Liver (tissue), 9 donors: Measurements from ENCODE around the gene PMM1. TPM values are rescaled to one million over a fixed set of nuclear protein-coding genes. Genes with fewer than 3 reads are reported as not detected.
"Not testable (repeated sequence)": the region's sequence is repeated elsewhere in the genome, so short reads cannot be mapped to it uniquely, and the experiment has no call there.

Experiments
- DNase-seq: peaks from one replicate; pipeline ENCODE4 v3.0.0-alpha.2; 2017; ENCODE audit warnings: low spot score
- H3K27ac ChIP-seq, 2 donors: one replicate each; pipeline ENCODE4 v1.7.0; 2013; ENCODE audit warnings: inconsistent platforms in 2 of 2, low read length in 2 of 2, control low read depth in 1 of 2, low read depth in 1 of 2, mild to moderate bottlenecking in 1 of 2
- H3K27me3 ChIP-seq, 4 donors: one replicate each; pipeline versions ENCODE4 v1.6.1 to v1.7.0; 2013; ENCODE audit warnings: low read length in 3 of 4, inconsistent platforms in 1 of 4, mild to moderate bottlenecking in 1 of 4, moderate library complexity in 1 of 4; ENCODE audit not compliant: control insufficient read depth in 4 of 4, insufficient read depth in 4 of 4
- H3K36me3 ChIP-seq, 4 donors: one replicate each; pipeline versions ENCODE4 v1.6.1 to v1.7.0; 2013; ENCODE audit warnings: low read length in 3 of 4, mild to moderate bottlenecking in 3 of 4, low read depth in 1 of 4, moderate library complexity in 1 of 4; ENCODE audit not compliant: control insufficient read depth in 4 of 4, insufficient read depth in 3 of 4
- H3K4me1 ChIP-seq, 4 donors: one replicate each; pipeline versions ENCODE4 v1.6.1 to v1.7.0; 2013; ENCODE audit warnings: low read length in 3 of 4, mild to moderate bottlenecking in 3 of 4, moderate library complexity in 1 of 4; ENCODE audit not compliant: control insufficient read depth in 4 of 4, insufficient read depth in 4 of 4
- H3K4me3 ChIP-seq, 3 donors: one replicate each; pipeline versions ENCODE4 v1.6.1 to v1.7.0; 2013; ENCODE audit warnings: low read length in 3 of 3, control low read depth in 1 of 3, low read depth in 1 of 3, mild to moderate bottlenecking in 1 of 3
- H3K9ac ChIP-seq, 2 donors: one replicate each; pipeline ENCODE4 v1.7.0; 2013; ENCODE audit warnings: low read length in 2 of 2, mild to moderate bottlenecking in 2 of 2, moderate library complexity in 2 of 2, control low read depth in 1 of 2, low read depth in 1 of 2
- H3K9me3 ChIP-seq, 4 donors: one replicate each; pipeline versions ENCODE4 v1.6.1 to v1.7.0; 2013; ENCODE audit warnings: low read length in 3 of 4; ENCODE audit not compliant: control insufficient read depth in 4 of 4
- EGR1 ChIP-seq, 2 donors: IDR thresholded peaks; 2 replicates each; pipeline ENCODE4 v1.6.1; 2016 to 2018; ENCODE audit warnings: antibody characterized with exemption in 2 of 2, low read depth in 2 of 2
- FOXA1 ChIP-seq: IDR thresholded peaks from 2 replicates; pipeline ENCODE4 v1.6.1; 2016; ENCODE audit warnings: antibody characterized with exemption
- FOXA2 ChIP-seq: IDR thresholded peaks from 2 replicates; pipeline ENCODE4 v1.6.1; 2016; ENCODE audit warnings: antibody characterized with exemption
- GABPA ChIP-seq, 2 donors: IDR thresholded peaks in 1 of 2; conservative IDR thresholded peaks in 1 of 2; 2 replicates each; pipeline ENCODE4 v1.6.1; 2016; ENCODE audit warnings: antibody characterized with exemption in 2 of 2, mild to moderate bottlenecking in 1 of 2, moderate library complexity in 1 of 2
- HNF4A ChIP-seq, 2 donors: conservative IDR thresholded peaks; 2 replicates each; pipeline ENCODE4 v1.6.1; 2016; ENCODE audit warnings: antibody characterized with exemption in 2 of 2, mild to moderate bottlenecking in 2 of 2
- HNF4G ChIP-seq: IDR thresholded peaks from 2 replicates; pipeline ENCODE4 v1.6.1; 2016; ENCODE audit warnings: antibody characterized with exemption
- JUND ChIP-seq, 2 donors: IDR thresholded peaks; 2 replicates each; pipeline ENCODE4 v1.6.1; 2016; ENCODE audit warnings: antibody characterized with exemption in 2 of 2
- NR2F2 ChIP-seq: IDR thresholded peaks from 2 replicates; pipeline ENCODE4 v1.6.1; 2016; ENCODE audit warnings: antibody characterized with exemption
- RAD21 ChIP-seq, 2 donors: IDR thresholded peaks; 2 replicates each; pipeline ENCODE4 v1.6.1; 2016; ENCODE audit warnings: antibody characterized with exemption in 2 of 2, mild to moderate bottlenecking in 2 of 2
- RXRA ChIP-seq, 2 donors: IDR thresholded peaks; 2 replicates each; pipeline ENCODE4 v1.6.1; 2017 to 2018; ENCODE audit warnings: antibody characterized with exemption in 2 of 2, mild to moderate bottlenecking in 1 of 2
- SP1 ChIP-seq: IDR thresholded peaks from 2 replicates; pipeline ENCODE4 v1.6.1; 2018; ENCODE audit warnings: antibody characterized with exemption, mild to moderate bottlenecking
- TAF1 ChIP-seq: conservative IDR thresholded peaks from 2 replicates; pipeline ENCODE4 v1.6.1; 2016; ENCODE audit warnings: antibody characterized with exemption, mild to moderate bottlenecking
- YY1 ChIP-seq: IDR thresholded peaks from 2 replicates; pipeline ENCODE4 v1.6.1; 2016; ENCODE audit warnings: antibody characterized with exemption, mild to moderate bottlenecking
- WGBS: extraction: QIAGEN DNeasy Blood & Tissue Kit; methylation state at CpG from one replicate; pipeline ENCODE4 v1.1.7; 2013; 5-methylcytosine and 5-hydroxymethylcytosine counted together
- polyA plus RNA-seq, 2 donors: library from polyadenylated mRNA; stranded (reverse) in 1 of 2; unstranded in 1 of 2; fragments of 200-250 nt in 1 of 2; fragments of >200 nt in 1 of 2; fragmentation: Nextera tagmentation in 1 of 2; extraction: Ambion mirVana in 1 of 2; gene quantifications; one replicate each; pipeline versions ENCODE4 v1.2.1 to v1.2.3, GENCODE V29; 2013 to 2015
- total RNA-seq, 2 donors: library from RNA; depleted of rRNA; stranded (reverse); fragments of >200 nt; gene quantifications; one replicate each; pipeline ENCODE4 v1.2.3, GENCODE V29; 2014
- TF ChIP-seq, protein P1 (sequence below): IDR thresholded peaks from 2 replicates; pipeline ENCODE4 v1.6.1; 2016; ENCODE audit warnings: antibody characterized with exemption
- TF ChIP-seq, protein P2 (sequence below): fragments of 150-350 bp; IDR thresholded peaks from 2 replicates; pipeline ENCODE4 v1.5.1; 2017; ENCODE audit warnings: improper control_type of control experiment, low read depth, low read length; ENCODE audit not compliant: missing input control
- TF ChIP-seq, protein P3 (sequence below): IDR thresholded peaks from 2 replicates; pipeline ENCODE4 v1.6.1; 2016; ENCODE audit warnings: antibody characterized with exemption
- TF ChIP-seq, protein P4 (sequence below): IDR thresholded peaks from 2 replicates; pipeline ENCODE4 v1.6.1; 2016; ENCODE audit warnings: antibody characterized with exemption
- donor health status: healthy.
- donor health status: healthy.
- donor health status: healthy.
- donor health status: healthy.
- donor health status: healthy.

The PMM1 gene
- total and polyA plus RNA-seq, 4 donors: 24.9 to 50.2 (median 32.6) TPM

DNA sequence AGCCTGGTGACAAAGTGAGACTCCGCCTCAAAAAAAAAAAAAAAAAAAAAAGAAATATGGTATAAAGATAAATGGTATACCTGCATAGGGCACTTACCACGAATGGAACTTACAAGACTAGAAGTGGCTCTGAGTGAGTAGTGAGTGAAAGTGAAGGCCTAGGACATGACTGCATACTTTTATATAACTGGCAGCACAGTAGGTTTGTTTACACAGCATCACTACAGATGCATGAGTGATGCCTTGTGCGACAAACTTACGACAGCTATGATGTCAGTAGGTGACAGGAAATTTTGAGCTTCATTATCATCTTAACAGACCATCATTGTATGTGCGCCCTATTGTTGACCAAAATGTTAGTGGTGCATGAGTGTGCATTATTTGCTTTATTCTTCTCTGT lies 49.1 kb upstream of the PMM1 start:
- Histone ChIP-seq H3K4me3 (no peak overlapping the region), H3K27ac (no peak overlapping the region), H3K9ac (no peak overlapping the region), H3K36me3 (peaks cover 9 to 66% (median 58%) of the 10 kb centered on the region in 4 donors), H3K4me1 (peaks cover 0 to 4% (median 0%) of the 10 kb centered on the region in 4 donors), H3K27me3 (no peaks in the 10 kb centered on the region), H3K9me3 (no peaks in the 10 kb centered on the region)
- no peak for DNase-seq
- 93% methylated on average over 5 of the region's 5 CpGs for WGBS
- no peak for TF ChIP-seq TAF1
- no peak for TF ChIP-seq RXRA (IDR thresholded peaks at IDR 0.05)
- no peak for TF ChIP-seq JUND (IDR thresholded peaks at IDR 0.05)
- no peak for TF ChIP-seq SP1
- TF ChIP-seq, protein P1, sequence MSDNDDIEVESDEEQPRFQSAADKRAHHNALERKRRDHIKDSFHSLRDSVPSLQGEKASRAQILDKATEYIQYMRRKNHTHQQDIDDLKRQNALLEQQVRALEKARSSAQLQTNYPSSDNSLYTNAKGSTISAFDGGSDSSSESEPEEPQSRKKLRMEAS: no peak

DNA sequence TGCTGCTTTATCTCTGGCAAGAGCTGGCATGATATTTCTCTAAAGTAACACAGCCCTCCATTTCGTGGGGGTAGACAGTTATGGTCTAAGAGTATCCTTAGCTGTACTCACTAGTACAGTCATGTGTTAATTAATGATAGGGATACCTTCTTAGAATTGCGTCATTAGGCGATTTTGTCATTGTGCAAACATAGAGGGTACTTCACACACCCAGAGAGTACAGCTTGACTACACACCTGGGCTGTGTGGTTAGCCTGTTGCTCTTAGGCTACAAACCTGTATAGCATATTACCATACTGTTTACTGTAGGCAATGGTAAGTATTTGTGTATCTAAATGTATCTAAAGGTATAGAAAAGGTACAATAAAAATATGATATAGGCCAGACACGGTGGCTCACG lies 48.5 kb upstream of the PMM1 start:
- no peak overlapping the region for H3K27ac ChIP-seq
- H3K4me1 ChIP-seq: peaks cover 0 to 4% (median 0%) of the 10 kb centered on the region in 4 donors
- TF ChIP-seq, protein P2, sequence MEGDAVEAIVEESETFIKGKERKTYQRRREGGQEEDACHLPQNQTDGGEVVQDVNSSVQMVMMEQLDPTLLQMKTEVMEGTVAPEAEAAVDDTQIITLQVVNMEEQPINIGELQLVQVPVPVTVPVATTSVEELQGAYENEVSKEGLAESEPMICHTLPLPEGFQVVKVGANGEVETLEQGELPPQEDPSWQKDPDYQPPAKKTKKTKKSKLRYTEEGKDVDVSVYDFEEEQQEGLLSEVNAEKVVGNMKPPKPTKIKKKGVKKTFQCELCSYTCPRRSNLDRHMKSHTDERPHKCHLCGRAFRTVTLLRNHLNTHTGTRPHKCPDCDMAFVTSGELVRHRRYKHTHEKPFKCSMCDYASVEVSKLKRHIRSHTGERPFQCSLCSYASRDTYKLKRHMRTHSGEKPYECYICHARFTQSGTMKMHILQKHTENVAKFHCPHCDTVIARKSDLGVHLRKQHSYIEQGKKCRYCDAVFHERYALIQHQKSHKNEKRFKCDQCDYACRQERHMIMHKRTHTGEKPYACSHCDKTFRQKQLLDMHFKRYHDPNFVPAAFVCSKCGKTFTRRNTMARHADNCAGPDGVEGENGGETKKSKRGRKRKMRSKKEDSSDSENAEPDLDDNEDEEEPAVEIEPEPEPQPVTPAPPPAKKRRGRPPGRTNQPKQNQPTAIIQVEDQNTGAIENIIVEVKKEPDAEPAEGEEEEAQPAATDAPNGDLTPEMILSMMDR: no peak
- TF ChIP-seq SP1 (no peak), TAF1 (no peak), JUND (IDR thresholded peaks at IDR 0.05) (no peak), HNF4A (conservative IDR thresholded peaks at IDR 0.05) (no peak), FOXA1 (no peak), HNF4G (no peak), RXRA (IDR thresholded peaks at IDR 0.05) (no peak), NR2F2 (no peak), EGR1 (IDR thresholded peaks at IDR 0.05; ENCODE audit: low read depth in 2 of 2) (no peak), RAD21 (IDR thresholded peaks at IDR 0.05) (no peak), GABPA (IDR thresholded peaks at IDR 0.05 in 1 of 2, conservative IDR thresholded peaks at IDR 0.05 in 1 of 2) (no peak), YY1 (no peak), FOXA2 (no peak)
- TF ChIP-seq, protein P3, sequence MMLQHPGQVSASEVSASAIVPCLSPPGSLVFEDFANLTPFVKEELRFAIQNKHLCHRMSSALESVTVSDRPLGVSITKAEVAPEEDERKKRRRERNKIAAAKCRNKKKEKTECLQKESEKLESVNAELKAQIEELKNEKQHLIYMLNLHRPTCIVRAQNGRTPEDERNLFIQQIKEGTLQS: no peak
- TF ChIP-seq, protein P1: no peak
- TF ChIP-seq, protein P4, sequence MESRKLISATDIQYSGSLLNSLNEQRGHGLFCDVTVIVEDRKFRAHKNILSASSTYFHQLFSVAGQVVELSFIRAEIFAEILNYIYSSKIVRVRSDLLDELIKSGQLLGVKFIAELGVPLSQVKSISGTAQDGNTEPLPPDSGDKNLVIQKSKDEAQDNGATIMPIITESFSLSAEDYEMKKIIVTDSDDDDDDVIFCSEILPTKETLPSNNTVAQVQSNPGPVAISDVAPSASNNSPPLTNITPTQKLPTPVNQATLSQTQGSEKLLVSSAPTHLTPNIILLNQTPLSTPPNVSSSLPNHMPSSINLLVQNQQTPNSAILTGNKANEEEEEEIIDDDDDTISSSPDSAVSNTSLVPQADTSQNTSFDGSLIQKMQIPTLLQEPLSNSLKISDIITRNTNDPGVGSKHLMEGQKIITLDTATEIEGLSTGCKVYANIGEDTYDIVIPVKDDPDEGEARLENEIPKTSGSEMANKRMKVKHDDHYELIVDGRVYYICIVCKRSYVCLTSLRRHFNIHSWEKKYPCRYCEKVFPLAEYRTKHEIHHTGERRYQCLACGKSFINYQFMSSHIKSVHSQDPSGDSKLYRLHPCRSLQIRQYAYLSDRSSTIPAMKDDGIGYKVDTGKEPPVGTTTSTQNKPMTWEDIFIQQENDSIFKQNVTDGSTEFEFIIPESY: no peak
- H3K36me3 ChIP-seq: peaks cover 9 to 69% (median 60%) of the 10 kb centered on the region in 4 donors
- H3K4me3 ChIP-seq: no peak overlapping the region
- H3K27me3 ChIP-seq: no peaks in the 10 kb centered on the region
- H3K9me3 ChIP-seq: no peaks in the 10 kb centered on the region
- DNase-seq: no peak
- no peak overlapping the region for H3K9ac ChIP-seq
- 75% methylated on average over 5 of the region's 5 CpGs for WGBS

DNA sequence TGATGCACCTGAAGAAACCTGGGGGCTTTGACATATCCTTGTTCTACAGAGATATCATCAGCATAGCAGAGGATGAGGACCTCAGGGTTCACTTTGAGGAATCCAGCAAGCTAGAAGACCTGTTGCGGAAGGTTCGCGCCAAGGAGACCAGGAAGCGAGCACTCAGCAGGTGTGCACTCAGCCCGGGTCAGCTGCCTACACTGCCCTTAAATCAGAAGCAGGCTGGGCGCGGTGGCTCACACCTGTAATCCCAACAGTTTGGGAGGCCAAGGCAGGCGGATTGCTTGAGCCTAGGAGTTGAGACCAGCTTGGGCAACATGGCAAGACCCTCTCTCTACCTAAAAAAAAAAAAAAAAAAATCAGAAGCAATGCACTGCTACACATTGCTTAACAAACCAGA lies 48.0 kb upstream of the PMM1 start:
- H3K27me3 ChIP-seq, H3K4me3 ChIP-seq, H3K4me1 ChIP-seq, H3K9ac ChIP-seq, H3K27ac ChIP-seq, DNase-seq, H3K9me3 ChIP-seq: not testable (repeated sequence)
- 97% methylated on average over 8 of the region's 8 CpGs for WGBS
- peaks cover 9 to 66% (median 58%) of the 10 kb centered on the region in 4 donors for H3K36me3 ChIP-seq
